Measurements from ENCODE around the gene LZTS2.

GRCh38 chr10:101000127-101000914 lies 713 bp downstream of the LZTS2 start:
- TF ChIP-seq CTCF (IDR thresholded peaks at IDR 0.05) (no peak), POLR2A (IDR thresholded peaks at IDR 0.05) (no peak)
